IMR-90 (cell line): Measurements from ENCODE around the gene MINDY3. TPM values are rescaled to one million over a fixed set of nuclear protein-coding genes. Genes with fewer than 3 reads are reported as not detected.

Experiments used
- polyA plus RNA-seq, 3 experiments: library from polyadenylated mRNA; depleted of rRNA; stranded (reverse); fragments of >200 nt; gene quantifications; 2 replicates each; pipeline ENCODE4 v1.2.3, GENCODE V29; 2012; ENCODE audit warnings: low replicate concordance in 1 of 3
- total RNA-seq: library from RNA; depleted of rRNA; stranded (reverse); fragments of >200 nt; gene quantifications from 2 replicates; pipeline ENCODE4 v1.2.3, GENCODE V29; 2012; rRNA removed

The MINDY3 gene
- total and polyA plus RNA-seq, 2 of the 4 experiments (the other 2 are of a cell fraction), result 13.9 to 14.5 TPM

Other genes with a start within 250 kb of the MINDY3 start
- gene ITGA8, start 140.6 kb downstream of the MINDY3 start, total RNA-seq, result under 0.01 TPM in 2 replicates
- gene ITGA8, start 140.6 kb downstream of the MINDY3 start, polyA plus RNA-seq (2012; rRNA removed), result 0.01 and 0.02 TPM in 2 replicates